ENCODE data around the gene CHD2.
"Not testable (repeated sequence)": the region's sequence is repeated elsewhere in the genome, so short reads cannot be mapped to it uniquely, and the experiment has no call there.

DNA sequence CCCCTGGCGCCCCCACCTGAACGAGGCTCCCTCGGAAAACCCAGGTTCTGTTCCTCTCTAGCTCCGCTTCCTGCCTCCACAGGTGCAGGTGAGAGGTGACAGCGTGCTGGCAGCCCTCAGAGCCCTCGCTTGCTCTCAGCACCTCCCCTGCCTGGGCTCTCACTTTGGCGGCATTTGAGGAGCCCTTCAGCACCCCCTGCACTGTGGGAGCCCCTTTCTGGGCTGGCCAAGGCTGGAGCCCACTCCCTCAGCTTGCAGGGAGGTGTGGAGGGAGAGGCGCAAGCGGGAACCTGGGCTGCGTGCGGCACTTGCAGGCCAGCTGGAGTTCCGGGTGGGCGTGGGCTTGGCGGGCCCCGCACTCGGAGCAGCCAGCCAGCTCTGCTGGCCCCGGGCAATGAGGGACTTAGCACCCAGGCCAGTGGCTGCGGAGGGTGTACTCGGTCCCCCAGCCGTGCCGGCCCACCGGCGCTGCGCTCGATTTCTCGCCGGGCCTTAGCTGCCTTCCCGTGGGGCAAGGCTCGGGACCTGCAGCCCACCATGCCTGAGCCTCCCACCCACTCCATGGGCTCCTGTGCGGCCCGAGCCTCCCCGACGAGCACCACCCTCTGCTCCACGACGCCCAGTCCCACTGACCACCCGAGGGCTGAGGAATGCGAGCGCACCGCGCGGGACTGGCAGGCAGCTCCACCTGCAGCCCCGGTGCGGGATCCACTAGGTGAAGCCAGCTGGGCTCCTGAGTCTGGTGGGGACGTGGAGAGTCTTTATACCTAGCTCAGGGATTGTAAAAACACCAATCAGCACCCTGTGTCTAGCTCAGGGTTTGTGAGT lies 131.6 kb downstream of the CHD2 start:
- not testable (repeated sequence) for TF ChIP-seq EP300, POLR2A (IDR thresholded peaks at IDR 0.05)

Data from upper lobe of left lung (tissue), 4 donors.